Activated CD4-positive, alpha-beta T cell treated with anti-CD3 and anti-CD28 coated beads for 36 hours (primary cell): ENCODE data around the gene THNSL1. TPM values are rescaled to one million over a fixed set of nuclear protein-coding genes. Genes with fewer than 3 reads are reported as not detected.

Experiments used
- total RNA-seq, 2 experiments: library from RNA; stranded (reverse); gene quantifications; one replicate each; pipeline ENCODE4 v1.2.3, GENCODE V29; 2021

Gene THNSL1
- total RNA-seq, 2 experiments from 2014 or later = 8.0 to 9.5 TPM

Other genes starting within 250 kb of the THNSL1 start
- gene PRTFDC1, start 64.0 kb upstream of the THNSL1 start, total RNA-seq = under 1 TPM; 0.32 to 0.71 TPM
- under 1 TPM in 1 of 2 experiments, not detected in 1; 0.11 TPM for gene ENKUR, start 454 bp upstream of the THNSL1 start, total RNA-seq
- not detected for gene GPR158, start 158.4 kb downstream of the THNSL1 start, total RNA-seq